Esophagus squamous epithelium (tissue), 5 donors: Measurements from ENCODE around the gene CMC2. TPM values are rescaled to one million over a fixed set of nuclear protein-coding genes. Genes with fewer than 3 reads are reported as not detected.
A peak's percentile ranks its signal among the peaks of the same experiment; 100 is the strongest.

ENCODE experiments used
- DNase-seq: peaks from one replicate; lab custom pipeline; 2025; lab: John Stamatoyannopoulos, UW
- H3K27ac ChIP-seq, 4 donors: fragments of 200-600 bp; sonication (generic); one replicate each; pipeline ENCODE4 v1.5.1; 2016 to 2019; ENCODE audit warnings: mild to moderate bottlenecking in 1 of 4
- H3K27me3 ChIP-seq, 4 donors: fragments of 200-600 bp; sonication (generic); 1 replicate in 3 of 4; 2 replicates in 1 of 4; pipeline versions ENCODE4 v1.5.1 to v1.6.0; 2017 to 2021; ENCODE audit warnings: antibody characterized with exemption in 1 of 4
- H3K36me3 ChIP-seq, 3 donors: fragments of 200-600 bp; sonication (generic); one replicate each; pipeline ENCODE4 v1.5.1; 2016 to 2019
- H3K4me1 ChIP-seq, 3 donors: fragments of 200-600 bp; sonication (generic); one replicate each; pipeline ENCODE4 v1.5.1; 2017 to 2019
- H3K4me3 ChIP-seq, 4 donors: fragments of 200-600 bp; sonication (generic); 1 replicate in 3 of 4; 2 replicates in 1 of 4; pipeline ENCODE4 v1.5.1; 2016 to 2019; ENCODE audit warnings: mild to moderate bottlenecking in 2 of 4, moderate library complexity in 1 of 4
- H3K9me3 ChIP-seq, 3 donors: fragments of 200-600 bp; sonication (generic); one replicate each; pipeline ENCODE4 v1.5.1; 2016 to 2019
- CTCF ChIP-seq, 6 experiments: fragments of 450-650 bp in 4 of 6; fragments of 200-600 bp in 2 of 6; sonication (generic) in 2 of 6; IDR thresholded peaks; one replicate each; pipeline ENCODE4 v1.5.1; 2016 to 2019; ENCODE audit warnings: antibody characterized with exemption in 6 of 6, mild to moderate bottlenecking in 4 of 6, moderate library complexity in 4 of 6
- POLR2A ChIP-seq, 4 donors: fragments of 450-650 bp; IDR thresholded peaks; one replicate each; pipeline ENCODE4 v1.6.1; 2017; ENCODE audit warnings: antibody characterized with exemption in 4 of 4, mild to moderate bottlenecking in 4 of 4, moderate library complexity in 3 of 4
- WGBS, 2 donors: methylation state at CpG; one replicate each; pipeline ENCODE4 v1.1.5; 2018; 5-methylcytosine and 5-hydroxymethylcytosine counted together
- intact Hi-C: fragments of 100-400 bp; cut with DNase I; formaldehyde crosslinking; loops from one replicate; pipeline ENCODE4 v1.15.0; 2022
- total RNA-seq, 4 donors: library from RNA; depleted of rRNA; stranded (reverse); fragments of >200 nt; gene quantifications; one replicate each; pipeline ENCODE4 v1.1.0, GENCODE V29; 2016
- donor health status: DM: yes; HTN: yes; CAD: no.

CMC2 gene
- total RNA-seq, 4 donors from 2014 or later, result 7.4 to 41.2 (median 24.4) TPM

DNA sequence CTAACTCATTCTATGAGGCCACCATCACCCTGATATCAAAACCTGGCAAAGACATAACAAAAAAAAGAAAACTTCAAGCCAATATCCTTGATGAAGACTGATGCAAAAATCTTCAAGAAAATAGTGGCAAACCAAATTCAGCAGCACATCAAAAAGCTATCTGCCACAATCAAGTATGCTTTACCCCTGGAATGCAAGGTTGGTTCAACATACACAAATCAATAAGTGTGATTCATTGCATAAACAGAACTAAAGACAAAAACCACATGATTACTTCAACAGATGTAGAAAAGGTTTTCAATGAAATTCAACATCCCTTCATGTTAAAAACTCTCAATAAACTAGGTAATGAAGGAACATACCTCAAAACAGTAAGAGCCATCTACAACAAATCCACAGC is 48.4 kb downstream of the CMC2 start:
- Histone ChIP-seq H3K4me3 (no peak overlapping the region), H3K27me3 (no peaks in the 10 kb centered on the region), H3K4me1 (no peaks in the 10 kb centered on the region), H3K27ac (no peak overlapping the region), H3K9me3 (peaks cover 0 to 41% (median 13%) of the 10 kb centered on the region in 3 donors), H3K36me3 (no peaks in the 10 kb centered on the region)
- DNase-seq, result no peak
- intact Hi-C loops, result no loop called here
- TF ChIP-seq POLR2A (IDR thresholded peaks at IDR 0.05), result no peak

DNA sequence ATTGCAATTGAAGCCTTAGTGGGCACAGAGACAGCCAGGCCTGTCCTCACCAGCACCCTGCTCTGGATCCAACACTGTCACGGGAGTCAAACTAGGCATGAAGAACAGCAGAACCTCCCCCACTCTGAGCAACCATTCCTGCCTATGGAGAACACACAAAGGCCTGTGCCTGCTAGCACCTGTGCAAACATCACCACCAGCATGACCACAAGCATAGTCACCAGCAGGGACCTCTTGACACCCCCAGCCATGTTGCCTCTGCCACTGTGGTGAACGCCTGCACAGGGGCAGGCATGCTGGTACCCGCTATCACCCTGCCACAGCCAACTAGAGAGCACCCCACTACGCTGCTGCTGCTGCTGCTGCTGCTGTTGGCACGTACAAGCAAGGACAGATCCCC is 51.7 kb downstream of the CMC2 start:
- no peak overlapping the region for H3K27ac ChIP-seq
- DNase-seq, result no peak
- H3K4me3 ChIP-seq, result no peak overlapping the region
- H3K36me3 ChIP-seq, result no peaks in the 10 kb centered on the region
- TF ChIP-seq POLR2A (IDR thresholded peaks at IDR 0.05) (no peak), CTCF (IDR thresholded peaks at IDR 0.05) (no peak)
- H3K4me1 ChIP-seq, result no peaks in the 10 kb centered on the region
- H3K9me3 ChIP-seq, result peaks cover 0 to 30% (median 13%) of the 10 kb centered on the region in 3 donors
- WGBS, 2 donors, result 60 to 73% methylated on average over 1 to 2 of the region's 5 CpGs
- H3K27me3 ChIP-seq, result no peaks in the 10 kb centered on the region
- intact Hi-C loops, result no loop called here

GRCh38 chr16:80948886-80949493 is 57.7 kb downstream of the CMC2 start:
- Histone ChIP-seq H3K27ac (peak overlapping the region in 1 of 4 donors; percentile 69), H3K27me3 (peaks cover 0 to 3% (median 0%) of the 10 kb centered on the region in 4 donors), H3K4me1 (peaks cover 0 to 18% (median 0%) of the 10 kb centered on the region in 3 donors), H3K4me3 (no peak overlapping the region), H3K36me3 (no peaks in the 10 kb centered on the region), H3K9me3 (no peaks in the 10 kb centered on the region)
- no peak for TF ChIP-seq POLR2A (IDR thresholded peaks at IDR 0.05)
- TF ChIP-seq CTCF (IDR thresholded peaks at IDR 0.05), result peak; percentile 21 to 47 (median 36)
- 63% methylated on average over 3 of the region's 7 CpGs; no CpG with 5 or more reads in 1 of the 2 donors for WGBS, 2 donors
- DNase-seq, result no peak
- intact Hi-C loops, result no loop called here

- Histone ChIP-seq H3K4me1 (peaks cover 0 to 18% (median 0%) of the 10 kb centered on the region in 3 donors), H3K27ac (peak overlapping the region in 2 of 4 donors; percentile 5 to 69), H3K4me3 (no peak overlapping the region), H3K36me3 (no peaks in the 10 kb centered on the region), H3K27me3 (peaks cover 0 to 3% (median 0%) of the 10 kb centered on the region in 4 donors), H3K9me3 (no peaks in the 10 kb centered on the region)
- DNase-seq, result no peak
- intact Hi-C loops, result no loop called here
- 14 to 27% methylated on average over 1 to 7 of the region's 9 CpGs for WGBS, 2 donors
- TF ChIP-seq POLR2A (IDR thresholded peaks at IDR 0.05), result no peak
- no peak for TF ChIP-seq CTCF (IDR thresholded peaks at IDR 0.05)
Measured at GRCh38 chr16:80947708-80948625, 58.7 kb downstream of the CMC2 start.

DNA sequence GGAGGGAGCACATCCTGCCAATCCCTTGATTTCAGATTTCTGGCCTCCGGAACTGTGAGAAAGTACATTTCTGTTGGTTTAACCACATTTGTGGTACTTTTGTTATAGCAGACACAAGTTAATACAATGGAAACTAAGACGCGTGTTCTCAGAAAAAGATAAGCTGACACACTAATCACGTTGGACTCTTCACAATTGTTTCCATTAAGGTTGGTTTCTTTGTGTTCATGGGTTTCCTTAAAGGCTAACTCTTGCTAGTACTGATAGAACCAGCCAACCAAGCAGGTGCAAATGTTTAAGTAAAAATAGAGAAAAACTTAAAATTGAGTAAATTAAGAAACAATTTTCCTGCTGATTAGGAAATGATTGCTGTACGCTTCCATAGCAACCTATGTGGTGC is 59.4 kb downstream of the CMC2 start:
- intact Hi-C loops, result no loop called here
- H3K36me3 ChIP-seq, result no peaks in the 10 kb centered on the region
- TF ChIP-seq CTCF (IDR thresholded peaks at IDR 0.05) (no peak), POLR2A (IDR thresholded peaks at IDR 0.05) (no peak)
- no peak for DNase-seq
- H3K9me3 ChIP-seq, result no peaks in the 10 kb centered on the region
- peaks cover 0 to 3% (median 0%) of the 10 kb centered on the region in 4 donors for H3K27me3 ChIP-seq
- WGBS, 2 donors, result 78 to 87% methylated on average over 5 of the region's 5 CpGs
- no peak overlapping the region for H3K27ac ChIP-seq
- no peak overlapping the region for H3K4me3 ChIP-seq
- peaks cover 0 to 18% (median 0%) of the 10 kb centered on the region in 3 donors for H3K4me1 ChIP-seq
